ENCODE measurements around the gene IFRD2. TPM values are rescaled to one million over a fixed set of nuclear protein-coding genes. Genes with fewer than 3 reads are reported as not detected.

The IFRD2 gene
- total and polyA plus RNA-seq, 10 donors, result 40.2 to 76.7 (median 56.3) TPM

GRCh38 chr3:50294089-50294488, 1.9 kb upstream of the IFRD2 start:
- TF ChIP-seq, protein P1, sequence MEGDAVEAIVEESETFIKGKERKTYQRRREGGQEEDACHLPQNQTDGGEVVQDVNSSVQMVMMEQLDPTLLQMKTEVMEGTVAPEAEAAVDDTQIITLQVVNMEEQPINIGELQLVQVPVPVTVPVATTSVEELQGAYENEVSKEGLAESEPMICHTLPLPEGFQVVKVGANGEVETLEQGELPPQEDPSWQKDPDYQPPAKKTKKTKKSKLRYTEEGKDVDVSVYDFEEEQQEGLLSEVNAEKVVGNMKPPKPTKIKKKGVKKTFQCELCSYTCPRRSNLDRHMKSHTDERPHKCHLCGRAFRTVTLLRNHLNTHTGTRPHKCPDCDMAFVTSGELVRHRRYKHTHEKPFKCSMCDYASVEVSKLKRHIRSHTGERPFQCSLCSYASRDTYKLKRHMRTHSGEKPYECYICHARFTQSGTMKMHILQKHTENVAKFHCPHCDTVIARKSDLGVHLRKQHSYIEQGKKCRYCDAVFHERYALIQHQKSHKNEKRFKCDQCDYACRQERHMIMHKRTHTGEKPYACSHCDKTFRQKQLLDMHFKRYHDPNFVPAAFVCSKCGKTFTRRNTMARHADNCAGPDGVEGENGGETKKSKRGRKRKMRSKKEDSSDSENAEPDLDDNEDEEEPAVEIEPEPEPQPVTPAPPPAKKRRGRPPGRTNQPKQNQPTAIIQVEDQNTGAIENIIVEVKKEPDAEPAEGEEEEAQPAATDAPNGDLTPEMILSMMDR (IDR thresholded peaks at IDR 0.05 in 8 of 11, conservative IDR thresholded peaks at IDR 0.05 in 3 of 11), result no peak
- no peak for TF ChIP-seq POLR2A (IDR thresholded peaks at IDR 0.05)
- no peak for TF ChIP-seq POLR2AphosphoS5 (IDR thresholded peaks at IDR 0.05)
- 78 to 93% (median 89%) methylated on average over 4 of the region's 4 CpGs for WGBS, 5 donors
- Histone ChIP-seq H3K9me3 (no peaks in the 10 kb centered on the region), H3K4me3 (no peak overlapping the region), H3K36me3 (peaks cover 0 to 26% (median 12%) of the 10 kb centered on the region in 6 donors), H3K27me3 (replicated peaks in 1 of 7) (no peaks in the 10 kb centered on the region), H3K27ac (no peak overlapping the region), H3K4me1 (peaks cover 25 to 55% (median 40%) of the 10 kb centered on the region in 6 donors)
- intact Hi-C loops (cut with DNase I; ENCODE audit: low total_unique reads), result no loop called here
- no peak for DNase-seq

GRCh38 chr3:50293079-50293801, 1.0 kb upstream of the IFRD2 start:
- Histone ChIP-seq H3K36me3 (peaks cover 0 to 35% (median 21%) of the 10 kb centered on the region in 6 donors), H3K4me3 (peak overlapping the region in 3 of 8 donors; percentile 96 to 100 (median 98)), H3K9me3 (no peaks in the 10 kb centered on the region), H3K27ac (peak overlapping the region; percentile 45 to 88 (median 77)), H3K27me3 (replicated peaks in 1 of 7) (no peaks in the 10 kb centered on the region), H3K4me1 (peaks cover 17 to 46% (median 33%) of the 10 kb centered on the region in 6 donors)
- intact Hi-C loops (cut with DNase I; ENCODE audit: low total_unique reads), result no loop called here
- 71 to 86% (median 84%) methylated on average over 10 to 12 of the region's 12 CpGs for WGBS, 5 donors
- TF ChIP-seq POLR2AphosphoS5 (IDR thresholded peaks at IDR 0.05), result peak in 1 of 3 donors; percentile 17
- TF ChIP-seq POLR2A (IDR thresholded peaks at IDR 0.05), result no peak
- peak; percentile 86 for DNase-seq

GRCh38 chr3:50290161-50290641, 2.0 kb downstream of the IFRD2 start:
- peaks cover 0 to 48% (median 40%) of the 10 kb centered on the region in 6 donors for H3K36me3 ChIP-seq
- H3K4me1 ChIP-seq, result peaks cover 13 to 33% (median 24%) of the 10 kb centered on the region in 6 donors
- H3K27me3 ChIP-seq (replicated peaks in 1 of 7), result no peaks in the 10 kb centered on the region
- H3K4me3 ChIP-seq, result no peak overlapping the region
- H3K27ac ChIP-seq, result no peak overlapping the region
- TF ChIP-seq POLR2AphosphoS5 (IDR thresholded peaks at IDR 0.05), result no peak
- TF ChIP-seq, protein P1 (IDR thresholded peaks at IDR 0.05 in 8 of 11, conservative IDR thresholded peaks at IDR 0.05 in 3 of 11), result no peak
- no peak for TF ChIP-seq POLR2A (IDR thresholded peaks at IDR 0.05)
- no peaks in the 10 kb centered on the region for H3K9me3 ChIP-seq
- intact Hi-C loops (cut with DNase I; ENCODE audit: low total_unique reads), result no loop called here
- WGBS, 5 donors, result 89 to 97% (median 95%) methylated on average over 15 to 16 of the region's 16 CpGs
- DNase-seq, result peak; percentile 82

DNA sequence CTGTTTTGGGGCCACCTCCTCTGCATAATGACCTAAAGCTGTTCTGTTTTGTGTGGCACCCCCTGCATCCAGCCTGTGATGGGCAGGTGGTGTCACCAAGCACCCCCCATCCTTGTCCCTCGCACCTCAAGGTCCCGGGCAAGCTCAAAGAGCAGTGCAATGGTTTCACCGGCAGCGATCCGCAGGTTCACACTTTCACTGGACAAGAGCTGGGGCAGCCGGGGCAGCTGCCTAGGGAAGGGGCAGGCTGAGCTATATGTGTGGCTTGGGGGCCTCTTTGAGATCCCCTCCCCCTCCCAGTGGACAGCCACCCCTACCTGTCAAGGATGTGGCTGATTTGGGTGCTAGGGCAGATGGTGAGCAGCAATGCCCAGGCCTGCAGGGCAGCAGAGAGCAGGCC, 3.1 kb downstream of the IFRD2 start:
- Histone ChIP-seq H3K27me3 (replicated peaks in 1 of 7) (no peaks in the 10 kb centered on the region), H3K36me3 (peaks cover 0 to 48% (median 40%) of the 10 kb centered on the region in 6 donors), H3K4me1 (peaks cover 13 to 33% (median 24%) of the 10 kb centered on the region in 6 donors), H3K9me3 (no peaks in the 10 kb centered on the region), H3K4me3 (no peak overlapping the region), H3K27ac (no peak overlapping the region)
- intact Hi-C loops (cut with DNase I; ENCODE audit: low total_unique reads), result no loop called here
- 93 to 99% (median 96%) methylated on average over 6 of the region's 6 CpGs for WGBS, 5 donors
- TF ChIP-seq POLR2A (IDR thresholded peaks at IDR 0.05) (no peak), POLR2AphosphoS5 (IDR thresholded peaks at IDR 0.05) (no peak)
- TF ChIP-seq, protein P1 (IDR thresholded peaks at IDR 0.05 in 8 of 11, conservative IDR thresholded peaks at IDR 0.05 in 3 of 11), result no peak
- DNase-seq, result peak; percentile 68

Data from spleen (tissue), 11 donors.